GM12864 (cell line): Measurements from ENCODE around the gene ANKRD44.

Source experiments
- DNase-seq: peaks from one replicate; pipeline ENCODE4 v3.0.0-alpha.2; 2011; ENCODE audit warnings: low read depth
- H3K4me3 ChIP-seq: 2 replicates; pipeline ENCODE4 v1.5.1; 2011; ENCODE audit warnings: mild to moderate bottlenecking, low read depth, low read length, control low read depth
- TF ChIP-seq, protein P1 (sequence below): IDR thresholded peaks from 2 replicates; pipeline ENCODE4 v1.5.1; 2011; ENCODE audit warnings: low read depth, mild to moderate bottlenecking, moderate library complexity, low read length, control low read depth, inconsistent platforms; ENCODE audit errors: missing control alignments

Gene ANKRD44

DNA sequence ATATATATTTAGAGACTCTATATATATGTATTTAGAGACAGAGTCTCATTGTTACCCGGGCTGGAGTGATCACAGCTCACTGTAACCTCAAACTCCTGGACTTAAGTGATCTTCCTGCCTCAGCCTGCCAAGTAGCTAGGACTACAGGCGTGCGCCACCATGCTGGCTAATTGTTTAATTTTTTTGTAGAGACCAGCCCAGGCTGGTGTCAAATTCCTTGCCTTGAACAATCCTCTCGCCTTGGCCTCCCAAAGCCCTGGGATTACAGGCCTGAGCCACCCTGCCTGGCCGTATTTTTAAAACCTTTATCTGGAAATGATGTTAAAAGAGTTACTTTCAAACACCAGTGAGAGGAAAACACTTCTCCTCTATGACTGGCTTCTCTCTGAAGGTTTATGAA is 353.1 kb downstream of the ANKRD44 start:
- DNase-seq = no peak
- H3K4me3 ChIP-seq = no peak overlapping the region
- TF ChIP-seq, protein P1, sequence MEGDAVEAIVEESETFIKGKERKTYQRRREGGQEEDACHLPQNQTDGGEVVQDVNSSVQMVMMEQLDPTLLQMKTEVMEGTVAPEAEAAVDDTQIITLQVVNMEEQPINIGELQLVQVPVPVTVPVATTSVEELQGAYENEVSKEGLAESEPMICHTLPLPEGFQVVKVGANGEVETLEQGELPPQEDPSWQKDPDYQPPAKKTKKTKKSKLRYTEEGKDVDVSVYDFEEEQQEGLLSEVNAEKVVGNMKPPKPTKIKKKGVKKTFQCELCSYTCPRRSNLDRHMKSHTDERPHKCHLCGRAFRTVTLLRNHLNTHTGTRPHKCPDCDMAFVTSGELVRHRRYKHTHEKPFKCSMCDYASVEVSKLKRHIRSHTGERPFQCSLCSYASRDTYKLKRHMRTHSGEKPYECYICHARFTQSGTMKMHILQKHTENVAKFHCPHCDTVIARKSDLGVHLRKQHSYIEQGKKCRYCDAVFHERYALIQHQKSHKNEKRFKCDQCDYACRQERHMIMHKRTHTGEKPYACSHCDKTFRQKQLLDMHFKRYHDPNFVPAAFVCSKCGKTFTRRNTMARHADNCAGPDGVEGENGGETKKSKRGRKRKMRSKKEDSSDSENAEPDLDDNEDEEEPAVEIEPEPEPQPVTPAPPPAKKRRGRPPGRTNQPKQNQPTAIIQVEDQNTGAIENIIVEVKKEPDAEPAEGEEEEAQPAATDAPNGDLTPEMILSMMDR = no peak

DNA sequence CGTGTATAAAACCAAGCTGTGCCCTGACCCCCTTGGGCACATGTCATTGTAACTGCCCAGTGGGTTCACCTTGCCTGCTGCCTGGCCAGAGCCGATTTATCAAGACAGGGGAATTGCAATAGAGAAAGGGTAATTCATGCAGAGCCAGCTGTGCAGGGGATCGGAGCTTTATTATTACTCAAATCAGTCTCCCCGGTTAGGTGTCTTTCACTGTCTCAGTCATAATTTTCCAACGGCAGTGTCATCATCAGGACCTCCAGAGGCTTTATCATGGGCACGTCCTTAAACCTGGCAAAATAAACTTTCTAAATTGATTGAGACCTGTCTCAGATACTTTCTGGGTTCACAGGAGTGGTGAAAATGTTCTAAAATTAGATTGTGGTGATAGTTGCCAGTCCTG is 354.5 kb downstream of the ANKRD44 start:
- H3K4me3 ChIP-seq = no peak overlapping the region
- no peak for DNase-seq
- TF ChIP-seq, protein P1 = no peak

DNA sequence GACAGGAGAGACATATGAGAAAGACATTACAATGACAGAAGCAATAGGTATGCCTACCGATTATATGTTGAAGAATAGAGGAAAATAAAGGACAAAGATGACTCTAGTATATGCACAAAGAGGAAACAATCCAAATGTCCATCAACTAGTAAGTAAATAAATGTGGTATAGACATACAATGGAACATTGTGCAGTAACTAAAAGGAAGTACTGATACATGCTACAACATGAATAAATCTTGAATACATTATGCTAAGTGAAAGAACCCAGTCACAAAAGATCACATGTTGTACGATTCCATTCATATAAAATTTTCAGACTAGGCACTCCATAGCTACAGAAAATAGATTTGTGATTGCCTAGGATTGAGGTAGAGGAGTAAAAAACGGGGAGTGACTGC is 355.5 kb downstream of the ANKRD44 start:
- no peak for DNase-seq
- H3K4me3 ChIP-seq = no peak overlapping the region
- TF ChIP-seq, protein P1 = no peak

DNA sequence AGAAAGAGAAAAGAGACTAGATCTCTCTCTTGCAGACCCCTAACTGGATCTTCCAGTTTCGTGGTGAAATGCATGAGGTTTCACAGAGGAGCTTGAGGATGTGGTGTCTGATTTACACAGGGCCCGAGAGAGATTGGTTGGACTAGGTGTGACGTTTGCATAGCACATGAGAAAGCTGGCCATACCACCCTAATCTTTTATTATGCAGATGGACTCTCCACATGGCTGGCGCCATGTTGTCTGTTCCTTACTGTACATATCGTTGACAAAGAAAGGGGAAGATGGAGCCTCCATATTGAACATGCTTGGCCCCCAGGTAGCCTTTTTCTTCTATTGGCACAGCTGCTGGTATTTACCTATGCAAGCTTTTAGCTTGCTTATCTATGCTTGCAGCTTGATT is 356.6 kb downstream of the ANKRD44 start:
- DNase-seq = no peak
- no peak overlapping the region for H3K4me3 ChIP-seq
- TF ChIP-seq, protein P1 = no peak

DNA sequence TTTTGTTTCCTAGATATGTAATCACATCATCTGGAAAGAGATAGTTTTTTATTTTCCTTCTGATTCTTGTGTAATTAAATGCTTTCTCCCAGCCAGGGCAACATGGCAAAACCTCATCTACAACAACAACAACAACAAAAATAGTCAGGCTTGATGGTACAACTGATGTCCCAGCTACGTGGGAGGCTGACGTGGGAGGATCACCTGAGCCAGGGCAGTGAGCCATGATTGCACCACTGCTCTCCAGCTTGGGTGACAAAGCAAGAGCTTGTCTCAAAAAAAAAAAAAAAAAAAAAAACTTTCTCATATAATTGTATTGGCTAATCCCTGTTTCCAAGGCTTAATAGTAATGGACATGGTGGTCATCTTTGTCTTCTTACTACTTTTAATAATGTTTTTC is 357.6 kb downstream of the ANKRD44 start:
- no peak overlapping the region for H3K4me3 ChIP-seq
- TF ChIP-seq, protein P1 = no peak
- no peak for DNase-seq

DNA sequence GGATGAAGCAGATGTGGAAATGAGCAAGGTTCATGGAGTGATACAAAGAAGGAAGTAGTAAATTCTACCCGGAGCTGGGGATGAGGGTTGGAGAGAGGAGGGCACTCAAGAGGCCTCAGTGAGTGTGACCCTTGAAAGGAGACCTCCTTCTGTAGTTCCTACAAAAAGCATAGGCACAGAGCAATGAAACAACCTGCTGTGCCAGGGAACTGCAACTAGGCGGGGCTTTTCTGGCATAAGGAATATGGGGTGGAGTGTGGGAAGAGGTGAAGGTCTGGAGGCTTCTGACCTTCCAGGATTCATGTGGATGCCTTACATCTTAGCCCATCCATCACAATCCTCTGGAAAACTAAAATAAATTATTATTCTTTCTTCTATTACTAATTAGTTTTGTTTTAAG is 358.6 kb downstream of the ANKRD44 start:
- no peak overlapping the region for H3K4me3 ChIP-seq
- TF ChIP-seq, protein P1 = no peak
- DNase-seq = no peak

DNA sequence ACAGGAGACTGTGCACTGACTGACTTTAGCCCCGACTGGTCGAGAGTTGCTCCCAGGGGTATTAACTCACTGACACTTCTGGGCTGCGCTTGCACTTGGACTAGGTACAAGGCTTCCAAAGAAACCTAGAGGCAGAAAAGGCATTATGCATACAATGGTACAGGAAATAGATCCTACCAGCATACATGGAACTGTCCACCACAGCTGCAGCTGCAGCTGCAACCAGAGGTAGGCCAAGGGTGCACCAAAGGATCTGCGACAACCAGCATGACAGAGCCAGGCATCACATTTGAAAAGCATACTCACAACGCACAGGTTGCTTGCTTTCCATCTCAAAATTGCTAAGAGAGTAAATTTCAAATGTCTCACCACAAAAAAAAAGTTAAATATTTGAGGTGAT is 361.5 kb downstream of the ANKRD44 start:
- TF ChIP-seq, protein P1 = no peak
- H3K4me3 ChIP-seq = no peak overlapping the region
- no peak for DNase-seq
